SKM-1 treated with dmso at 0.1 percent for 144 hours (cell line): ENCODE measurements around the gene NFATC1.

Experiments used
- DNase-seq: peaks from one replicate; lab custom pipeline; 2025; ENCODE audit not compliant: unreplicated experiment; lab: John Stamatoyannopoulos, UW

NFATC1 gene

GRCh38 chr18:79402977-79403722, 7.4 kb downstream of the NFATC1 start:
- DNase-seq = no peak

GRCh38 chr18:79403723-79404566, 8.2 kb downstream of the NFATC1 start:
- no peak for DNase-seq

GRCh38 chr18:79404567-79404910, 8.8 kb downstream of the NFATC1 start:
- no peak for DNase-seq

- no peak for DNase-seq
Measured at GRCh38 chr18:79405019-79405780, 9.5 kb downstream of the NFATC1 start.

GRCh38 chr18:79405781-79406575, 10.2 kb downstream of the NFATC1 start:
- DNase-seq = peak; percentile 58

GRCh38 chr18:79406708-79407107, 11.0 kb downstream of the NFATC1 start:
- no peak for DNase-seq

- DNase-seq = no peak
Measured at GRCh38 chr18:79409313-79409712, 13.6 kb downstream of the NFATC1 start.

- no peak for DNase-seq
Measured at GRCh38 chr18:79410171-79410641, 14.5 kb downstream of the NFATC1 start.

GRCh38 chr18:79410731-79411613, 15.2 kb downstream of the NFATC1 start:
- no peak for DNase-seq

- DNase-seq = no peak
Measured at GRCh38 chr18:79411614-79412526, 16.1 kb downstream of the NFATC1 start.

- DNase-seq = no peak
Measured at GRCh38 chr18:79413025-79413424, 17.3 kb downstream of the NFATC1 start.

GRCh38 chr18:79413426-79413825, 17.7 kb downstream of the NFATC1 start:
- DNase-seq = no peak

- DNase-seq = no peak
Measured at GRCh38 chr18:79413901-79414300, 18.2 kb downstream of the NFATC1 start.

GRCh38 chr18:79416022-79416676, 20.4 kb downstream of the NFATC1 start:
- no peak for DNase-seq

- no peak for DNase-seq
Measured at GRCh38 chr18:79416677-79417052, 20.9 kb downstream of the NFATC1 start.

- no peak for DNase-seq
Measured at GRCh38 chr18:79418236-79418635, 22.5 kb downstream of the NFATC1 start.

- DNase-seq = no peak
Measured at GRCh38 chr18:79418642-79419041, 22.9 kb downstream of the NFATC1 start.

GRCh38 chr18:79420033-79420745, 24.5 kb downstream of the NFATC1 start:
- no peak for DNase-seq
